Ovary (tissue), 3 donors: ENCODE data around the gene NSMCE1.

ENCODE experiments used
- POLR2A ChIP-seq: fragments of 450-650 bp; IDR thresholded peaks from one replicate; pipeline ENCODE4 v1.6.1; 2017; ENCODE audit warnings: antibody characterized with exemption, mild to moderate bottlenecking, moderate library complexity
- TF ChIP-seq, protein P1 (sequence below), 3 donors: fragments of 450-650 bp in 2 of 3; fragments of 200-600 bp in 1 of 3; IDR thresholded peaks; one replicate each; pipeline versions ENCODE4 v1.5.1 to v1.8.0; 2016 to 2022; ENCODE audit warnings: antibody characterized with exemption in 3 of 3, mild to moderate bottlenecking in 1 of 3
- donor health status: DM: no; HTN: no; CAD: no.

GRCh38 chr16:27235938-27236245, 32.7 kb downstream of the NSMCE1 start:
- TF ChIP-seq, protein P1, sequence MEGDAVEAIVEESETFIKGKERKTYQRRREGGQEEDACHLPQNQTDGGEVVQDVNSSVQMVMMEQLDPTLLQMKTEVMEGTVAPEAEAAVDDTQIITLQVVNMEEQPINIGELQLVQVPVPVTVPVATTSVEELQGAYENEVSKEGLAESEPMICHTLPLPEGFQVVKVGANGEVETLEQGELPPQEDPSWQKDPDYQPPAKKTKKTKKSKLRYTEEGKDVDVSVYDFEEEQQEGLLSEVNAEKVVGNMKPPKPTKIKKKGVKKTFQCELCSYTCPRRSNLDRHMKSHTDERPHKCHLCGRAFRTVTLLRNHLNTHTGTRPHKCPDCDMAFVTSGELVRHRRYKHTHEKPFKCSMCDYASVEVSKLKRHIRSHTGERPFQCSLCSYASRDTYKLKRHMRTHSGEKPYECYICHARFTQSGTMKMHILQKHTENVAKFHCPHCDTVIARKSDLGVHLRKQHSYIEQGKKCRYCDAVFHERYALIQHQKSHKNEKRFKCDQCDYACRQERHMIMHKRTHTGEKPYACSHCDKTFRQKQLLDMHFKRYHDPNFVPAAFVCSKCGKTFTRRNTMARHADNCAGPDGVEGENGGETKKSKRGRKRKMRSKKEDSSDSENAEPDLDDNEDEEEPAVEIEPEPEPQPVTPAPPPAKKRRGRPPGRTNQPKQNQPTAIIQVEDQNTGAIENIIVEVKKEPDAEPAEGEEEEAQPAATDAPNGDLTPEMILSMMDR (IDR thresholded peaks at IDR 0.05) = no peak
- TF ChIP-seq POLR2A = no peak
